ENCODE results near the gene USP37.

The USP37 gene

DNA sequence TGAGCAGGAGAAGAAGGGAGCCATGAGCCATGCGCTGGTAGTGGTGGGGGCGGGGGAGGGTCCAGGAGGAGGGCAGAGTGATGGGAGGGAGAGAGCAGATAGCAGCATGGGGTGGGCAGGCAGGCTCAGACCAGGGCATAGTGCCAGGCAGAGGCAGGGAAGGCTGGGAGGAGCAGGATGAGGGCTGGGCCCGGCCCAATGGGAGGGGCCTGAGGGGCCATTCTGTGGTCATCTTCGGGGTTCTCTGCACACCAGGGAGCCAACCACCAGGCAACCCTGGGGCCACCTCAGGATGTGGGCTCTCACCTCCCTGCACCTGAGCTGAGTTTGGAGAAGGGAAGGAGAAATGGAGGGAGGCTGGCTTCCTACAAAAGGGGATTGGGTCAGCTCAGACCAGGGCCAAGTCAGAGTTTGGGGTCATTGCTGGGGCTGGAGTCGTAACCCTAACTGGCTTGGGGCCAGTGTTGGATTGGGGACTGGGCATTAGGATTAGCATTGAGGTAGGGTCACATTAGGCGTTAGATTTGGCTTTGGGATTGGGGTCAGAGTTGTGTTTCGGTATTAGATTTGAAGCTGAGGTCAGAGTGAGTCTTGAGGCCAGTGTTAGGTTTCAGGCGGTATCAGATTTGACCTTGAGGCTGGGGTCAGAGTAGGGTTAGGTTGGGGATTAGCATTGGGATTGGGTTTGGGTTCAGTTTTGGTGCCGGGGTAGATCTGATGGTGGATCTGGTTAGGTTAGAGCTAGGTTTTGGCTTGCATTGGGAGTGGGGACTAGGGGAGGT lies 138.0 kb downstream of the USP37 start:
- no peak for DNase-seq (ENCODE audit: low read depth in 2 of 2)

DNA sequence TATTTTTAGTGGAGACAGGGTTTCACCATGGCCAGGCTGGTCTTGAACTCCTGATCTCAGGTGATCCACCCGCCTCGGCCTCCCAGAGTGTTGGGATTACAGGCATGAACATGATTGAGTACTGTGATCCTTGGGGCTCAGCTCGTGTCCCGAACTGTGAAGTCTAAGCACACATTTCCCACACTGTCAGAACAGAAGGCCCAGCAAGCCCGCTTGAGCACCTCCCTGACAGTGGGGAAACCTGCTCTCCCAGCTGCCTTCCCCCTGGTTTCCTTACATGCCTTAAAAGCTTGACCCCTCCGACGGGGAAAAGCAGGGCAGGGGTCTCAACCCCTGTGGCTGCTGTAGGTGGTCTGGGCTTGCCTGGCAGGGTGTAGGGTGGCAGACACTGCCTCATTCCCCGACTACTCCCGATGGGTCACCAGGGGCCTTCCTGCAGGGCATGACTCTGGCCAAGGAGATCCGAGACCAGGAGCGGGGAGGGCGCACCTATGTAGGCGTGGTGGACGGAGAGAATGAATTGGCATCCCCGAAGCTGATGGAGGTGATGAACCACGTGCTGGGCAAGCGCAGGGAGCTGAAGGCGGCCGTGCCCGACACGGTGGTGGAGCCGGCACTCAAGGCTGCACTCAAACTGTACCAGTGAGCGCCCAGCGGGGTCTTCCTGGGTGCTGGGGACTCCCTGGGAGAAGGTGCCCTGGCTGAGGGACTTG lies 139.1 kb downstream of the USP37 start:
- no peak for DNase-seq (ENCODE audit: low read depth in 2 of 2)

DNA sequence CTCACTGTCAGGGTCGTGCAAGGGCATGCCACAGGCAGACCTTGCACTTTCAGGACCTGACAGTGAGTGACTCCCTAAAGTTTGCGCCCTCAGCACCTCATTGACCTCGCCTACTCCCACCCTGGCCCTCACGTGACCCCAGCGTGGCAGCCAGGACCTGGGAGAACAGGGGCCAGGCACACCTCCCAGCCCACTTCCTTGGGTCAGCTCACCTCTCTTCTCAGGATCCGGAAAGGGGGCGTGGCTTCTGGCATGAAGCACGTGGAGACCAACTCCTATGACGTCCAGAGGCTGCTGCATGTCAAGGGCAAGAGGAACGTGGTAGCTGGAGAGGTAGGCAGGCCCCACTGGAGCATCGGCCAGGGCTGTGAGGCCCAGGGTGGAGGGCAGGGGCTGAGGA lies 140.4 kb downstream of the USP37 start:
- DNase-seq (ENCODE audit: low read depth in 2 of 2), result no peak

DNA sequence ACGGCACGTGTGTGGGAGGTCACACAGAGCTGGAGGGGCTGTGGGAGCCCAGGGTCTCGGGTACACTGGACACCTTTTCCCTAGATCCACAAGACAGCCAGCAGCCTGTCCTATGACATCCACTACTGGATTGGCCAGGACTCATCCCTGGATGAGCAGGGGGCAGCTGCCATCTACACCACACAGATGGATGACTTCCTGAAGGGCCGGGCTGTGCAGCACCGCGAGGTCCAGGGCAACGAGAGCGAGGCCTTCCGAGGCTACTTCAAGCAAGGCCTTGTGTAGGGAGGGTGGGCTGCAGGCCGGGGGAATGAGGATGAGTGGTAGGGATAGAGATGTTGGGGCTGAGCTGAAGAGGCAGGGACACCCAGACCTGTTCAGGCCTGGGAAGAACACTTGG lies 142.6 kb downstream of the USP37 start:
- no peak for DNase-seq (ENCODE audit: low read depth in 2 of 2)

DNA sequence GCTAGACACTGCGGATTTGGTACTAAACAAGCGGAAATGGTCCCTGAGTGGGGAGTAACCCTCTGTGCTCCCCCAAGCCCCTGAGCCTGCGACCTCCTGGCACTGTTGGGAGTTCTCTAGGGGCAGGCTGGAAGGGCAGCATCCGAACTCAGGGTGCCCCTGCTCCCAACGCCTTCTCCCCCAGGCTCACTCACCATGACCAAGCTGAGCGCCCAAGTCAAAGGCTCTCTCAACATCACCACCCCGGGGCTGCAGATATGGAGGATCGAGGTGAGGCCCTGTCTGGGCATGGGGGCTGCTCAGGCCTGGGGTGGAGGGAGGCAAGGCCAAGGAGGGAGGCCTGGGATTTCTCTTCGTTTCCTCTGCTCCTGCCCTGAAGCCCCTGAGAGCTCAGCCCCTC lies 144.6 kb downstream of the USP37 start:
- DNase-seq (ENCODE audit: low read depth in 2 of 2), result no peak

DNA sequence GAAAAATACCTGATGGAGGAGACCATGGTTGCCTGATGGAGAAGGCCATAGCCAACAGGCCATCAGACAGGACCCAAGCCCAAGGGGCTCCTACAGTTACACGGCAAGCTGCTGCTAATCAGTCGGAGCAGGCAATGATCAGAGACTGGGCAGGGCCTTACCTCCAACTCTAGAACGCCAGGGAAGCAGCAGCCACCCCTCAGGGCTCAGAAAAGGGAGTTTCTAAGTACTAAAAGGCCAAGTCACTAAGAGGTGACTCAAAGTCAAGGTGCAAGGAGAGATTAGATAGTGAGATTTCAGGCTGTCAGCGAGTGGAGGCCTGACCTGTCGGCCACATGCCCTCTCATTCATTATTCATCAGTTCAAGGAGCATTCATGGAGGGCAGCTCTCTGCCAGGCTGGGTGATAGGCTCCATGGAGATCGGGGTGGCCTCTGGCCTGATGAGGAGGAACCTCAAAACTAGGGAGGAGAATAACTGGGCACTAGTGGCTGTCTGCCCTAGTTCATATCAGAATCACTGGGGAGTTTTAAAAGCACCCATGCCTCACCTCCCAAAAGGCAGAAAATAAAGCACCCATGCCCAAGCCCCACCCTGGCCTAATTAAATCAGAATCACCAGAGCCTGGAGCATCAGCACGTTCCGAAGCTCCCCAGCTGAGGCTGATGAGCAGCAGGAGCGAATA lies 145.6 kb downstream of the USP37 start:
- no peak for DNase-seq (ENCODE audit: low read depth in 2 of 2)

DNA sequence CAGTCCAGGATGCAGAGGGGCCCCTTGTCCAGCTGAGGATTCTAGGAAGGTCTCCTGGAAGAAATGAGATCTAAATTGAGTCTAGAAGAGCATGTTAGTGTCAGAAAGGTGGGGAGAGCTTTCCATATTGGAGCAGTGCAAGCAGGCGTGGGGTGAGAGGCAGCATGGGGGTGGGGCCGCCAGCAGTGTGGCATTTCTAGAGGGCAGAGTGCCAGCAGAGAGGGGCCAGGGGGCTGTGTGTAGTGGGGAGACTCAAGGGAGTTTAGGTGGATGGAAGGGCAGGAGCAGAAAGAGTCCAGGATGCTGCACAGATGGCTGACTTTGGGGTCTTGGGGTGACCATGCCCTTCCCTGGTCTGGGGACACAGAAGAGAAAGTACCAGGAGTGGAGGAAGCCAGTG lies 147.1 kb downstream of the USP37 start:
- no peak for DNase-seq (ENCODE audit: low read depth in 2 of 2)

DNA sequence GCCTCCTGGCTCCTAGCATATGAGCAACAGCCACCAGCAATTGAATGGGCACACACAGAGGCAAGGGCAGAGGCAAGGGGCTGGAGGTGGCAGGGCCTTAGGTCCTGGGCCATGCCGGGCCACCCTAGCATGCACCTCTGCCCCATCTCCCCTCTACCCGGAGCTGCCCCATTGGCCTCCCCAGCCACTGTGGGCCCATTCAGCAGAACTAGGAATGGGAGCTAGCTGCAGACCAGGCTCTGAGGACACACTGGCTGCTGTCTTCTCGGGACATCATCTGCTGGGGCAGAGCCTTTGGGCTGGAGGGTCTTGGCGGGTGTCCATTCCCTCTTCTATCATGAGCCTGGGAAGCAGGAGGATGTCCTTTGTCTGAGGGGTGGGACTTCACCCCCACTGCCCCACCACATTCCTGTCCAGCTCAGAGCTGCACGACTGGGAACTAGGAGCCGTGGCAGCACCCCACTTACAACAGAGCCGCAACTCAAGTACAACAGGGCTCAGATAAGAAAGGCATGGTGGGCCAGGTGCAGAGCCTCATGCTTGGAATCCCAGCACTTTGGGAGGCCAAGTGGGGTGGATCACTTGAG lies 148.4 kb downstream of the USP37 start:
- DNase-seq (ENCODE audit: low read depth in 2 of 2), result no peak

DNA sequence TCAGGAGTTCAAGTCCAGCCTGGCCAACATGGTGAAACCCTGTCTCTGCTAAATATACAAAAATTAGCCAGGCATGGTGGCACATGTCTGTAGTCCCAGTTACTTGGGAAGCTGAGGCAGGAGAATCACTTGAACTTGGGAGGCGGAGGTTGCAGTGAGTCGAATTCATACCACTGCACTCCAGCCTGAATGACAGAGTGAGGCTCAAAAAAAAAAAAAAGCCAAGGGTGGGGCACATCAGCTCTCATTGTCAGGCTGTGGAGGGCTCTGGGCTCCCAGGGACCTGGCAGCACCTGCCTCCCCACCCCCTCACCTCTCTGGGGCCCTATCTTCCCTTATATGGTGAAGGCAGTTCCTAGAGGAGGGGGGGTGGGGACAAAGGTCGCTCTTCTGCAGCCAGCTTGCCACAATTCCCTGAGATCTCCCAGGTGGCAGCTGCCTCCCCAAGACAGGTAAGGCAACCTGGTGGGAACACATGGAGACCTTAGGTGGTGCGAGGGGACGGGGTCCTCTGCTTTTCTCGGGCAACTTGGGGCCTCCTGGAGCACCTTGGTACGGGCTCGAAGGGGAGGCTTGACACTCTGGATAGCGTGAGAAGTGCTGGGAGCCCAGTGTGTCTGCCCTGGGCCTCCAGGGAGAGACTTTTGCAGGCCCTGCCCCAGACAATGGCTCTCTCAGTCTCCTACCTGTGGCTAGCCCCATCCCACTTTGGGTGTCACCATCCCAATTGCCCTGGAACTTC lies 149.3 kb downstream of the USP37 start, which contains the start of gene VIL1:
Gene VIL1, plus strand, starts transcription at position 407 of the 742 bp plus-strand sequence. CDS start 4,656 bp downstream, outside the sequence.
- no peak for DNase-seq (ENCODE audit: low read depth in 2 of 2)

DNA sequence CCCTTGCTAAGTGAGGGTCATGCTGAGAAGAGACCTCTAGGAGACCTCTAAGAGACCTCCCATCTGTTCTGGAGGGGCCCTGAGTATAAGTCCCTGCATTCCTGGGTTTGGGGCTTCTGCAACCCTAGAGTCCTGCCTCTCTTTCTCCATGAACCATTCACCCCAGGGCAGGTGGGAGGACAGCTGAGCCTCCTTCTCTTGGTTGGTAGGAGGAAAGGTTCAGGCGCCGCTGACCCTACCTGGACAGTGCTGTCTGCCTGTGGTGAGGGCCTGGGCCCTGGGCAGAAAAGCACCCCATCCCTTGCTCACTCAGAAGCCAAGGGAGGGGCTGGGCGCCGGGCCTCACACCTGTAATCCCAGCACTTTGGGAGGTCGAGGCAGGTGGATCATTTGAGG lies 149.8 kb downstream of the USP37 start:
- DNase-seq (ENCODE audit: low read depth in 2 of 2), result no peak

DNA sequence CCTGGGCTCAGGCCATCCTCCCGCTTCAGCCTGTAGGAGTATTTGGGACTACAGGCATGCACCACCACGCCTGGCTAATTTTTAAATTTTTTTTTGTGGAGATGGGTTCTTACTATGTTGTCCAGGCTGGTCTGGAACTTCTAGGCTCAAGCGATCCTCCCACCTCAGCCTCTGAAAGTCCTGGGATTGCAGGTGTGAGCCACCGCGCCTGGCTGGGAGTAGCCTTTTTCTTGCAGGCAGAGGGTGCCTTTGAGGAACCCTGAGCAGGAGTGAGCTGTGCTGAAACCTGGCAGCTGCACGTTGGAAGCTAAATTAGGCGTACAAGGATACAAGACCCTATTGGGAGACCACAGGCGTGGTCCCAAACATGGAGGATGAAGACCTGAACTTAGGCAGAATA lies 160.4 kb downstream of the USP37 start:
- DNase-seq (ENCODE audit: low read depth in 2 of 2), result no peak

DNA sequence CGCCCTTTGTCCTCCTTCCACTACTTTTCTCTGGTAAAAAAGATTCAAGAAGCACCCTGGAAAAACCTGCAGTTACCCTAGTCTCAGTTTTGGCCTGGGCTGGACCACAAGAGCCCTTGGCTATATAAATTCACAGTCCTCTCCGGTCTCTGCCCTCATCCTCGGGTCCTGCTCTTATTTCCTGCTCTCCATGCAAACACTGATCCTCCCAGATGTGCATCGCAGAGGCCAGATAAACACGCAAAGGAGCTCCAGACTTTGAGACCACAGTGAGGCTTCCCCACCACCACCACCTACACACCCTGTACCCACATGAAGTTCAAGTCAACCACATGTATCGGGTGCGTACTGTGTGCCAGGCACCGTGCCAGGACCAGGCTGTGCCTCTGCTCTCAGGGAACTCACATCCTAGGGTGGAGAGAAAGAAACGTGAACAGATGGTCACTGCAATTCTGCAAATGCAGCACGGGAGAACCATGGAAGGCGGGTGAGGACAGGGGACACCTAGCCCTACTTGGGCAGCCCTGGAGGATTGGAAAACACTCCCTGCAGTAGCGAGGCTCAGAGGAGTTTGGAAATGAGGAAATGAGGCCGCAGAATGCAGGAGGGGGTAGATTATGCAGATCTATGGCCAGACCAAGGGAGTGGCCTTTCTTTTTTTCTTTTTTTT lies 161.1 kb downstream of the USP37 start:
- DNase-seq (ENCODE audit: low read depth in 2 of 2), result peak in 1 of 2 donors; percentile 39

DNA sequence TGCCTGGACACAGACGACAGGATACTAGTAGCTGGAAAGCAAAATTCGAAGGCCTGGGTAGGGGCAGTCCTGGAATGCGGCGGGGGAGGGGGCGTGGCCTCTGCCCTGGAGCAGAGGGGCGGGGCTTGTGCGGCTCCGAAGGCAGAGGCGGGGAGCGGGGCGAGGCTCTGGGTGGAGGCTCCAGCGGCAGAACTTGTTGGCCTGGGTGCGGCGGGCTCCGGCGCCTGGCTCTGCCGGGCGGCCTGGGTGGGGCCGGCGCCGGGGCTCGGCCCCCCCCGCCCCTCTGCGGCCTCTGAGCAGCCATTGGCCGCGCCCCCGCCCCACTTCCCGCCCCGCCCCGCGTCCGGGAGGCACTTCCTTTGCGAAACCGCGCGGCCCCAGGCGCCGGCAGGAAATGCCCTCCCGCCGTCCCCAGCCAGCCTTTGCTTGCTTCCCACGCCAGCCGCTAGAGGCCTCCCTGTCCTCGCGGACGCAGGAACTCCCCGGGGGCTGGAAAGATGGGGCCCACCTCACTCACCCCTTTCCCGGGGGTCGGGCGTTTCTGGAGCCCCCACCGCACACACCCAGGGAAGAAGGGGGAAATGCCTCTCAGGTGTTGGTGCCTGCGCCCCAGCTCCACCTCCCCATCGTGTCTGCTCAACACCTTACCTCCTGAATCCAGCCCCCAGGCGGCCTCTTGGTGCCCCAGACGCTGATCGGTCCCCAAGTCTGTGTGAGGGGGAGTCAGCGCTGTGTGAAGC lies 161.8 kb downstream of the USP37 start:
- DNase-seq (ENCODE audit: low read depth in 2 of 2), result peak; percentile 77 to 93

DNA sequence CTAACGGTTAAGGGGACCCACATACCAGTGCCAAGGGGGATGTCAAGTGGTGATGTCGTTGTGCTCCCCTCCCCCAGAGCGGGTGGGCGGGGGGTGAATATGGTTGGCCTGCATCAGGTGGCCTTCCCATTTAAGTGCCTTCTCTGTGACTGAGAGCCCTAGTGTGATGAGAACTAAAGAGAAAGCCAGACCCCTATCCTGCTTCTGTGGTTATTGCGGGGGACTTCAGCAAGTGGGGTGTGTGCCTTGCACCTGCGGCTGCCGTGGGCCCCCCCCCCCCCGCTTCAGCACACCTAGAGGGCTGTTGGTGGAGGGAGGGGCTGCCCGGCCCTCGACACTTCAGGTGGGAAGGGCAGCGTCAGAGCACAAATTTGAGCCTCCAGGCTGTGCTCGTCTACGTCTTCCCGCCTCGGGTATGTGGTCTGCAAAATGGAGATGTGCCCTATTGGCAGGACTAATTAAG lies 162.4 kb downstream of the USP37 start:
- DNase-seq (ENCODE audit: low read depth in 2 of 2), result no peak

DNA sequence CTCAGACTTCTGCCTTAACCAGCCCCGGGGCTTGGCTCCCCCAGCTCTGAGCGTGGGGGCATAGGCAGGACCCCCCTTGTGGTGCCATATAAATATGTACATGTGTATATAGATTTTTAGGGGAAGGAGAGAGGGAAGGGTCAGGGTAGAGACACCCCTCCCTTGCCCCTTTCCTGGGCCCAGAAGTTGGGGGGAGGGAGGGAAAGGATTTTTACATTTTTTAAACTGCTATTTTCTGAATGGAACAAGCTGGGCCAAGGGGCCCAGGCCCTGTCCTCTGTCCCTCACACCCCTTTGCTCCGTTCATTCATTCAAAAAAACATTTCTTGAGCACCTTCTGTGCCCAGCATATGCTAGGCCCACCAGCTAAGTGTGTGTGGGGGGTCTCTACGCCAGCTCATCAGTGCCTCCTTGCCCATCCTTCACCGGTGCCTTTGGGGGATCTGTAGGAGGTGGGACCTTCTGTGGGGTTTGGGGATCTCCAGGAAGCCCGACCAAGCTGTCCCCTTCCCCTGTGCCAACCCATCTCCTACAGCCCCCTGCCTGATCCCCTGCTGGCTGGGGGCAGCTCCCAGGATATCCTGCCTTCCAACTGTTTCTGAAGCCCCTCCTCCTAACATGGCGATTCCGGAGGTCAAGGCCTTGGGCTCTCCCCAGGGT lies 162.9 kb downstream of the USP37 start:
- no peak for DNase-seq (ENCODE audit: low read depth in 2 of 2)

DNA sequence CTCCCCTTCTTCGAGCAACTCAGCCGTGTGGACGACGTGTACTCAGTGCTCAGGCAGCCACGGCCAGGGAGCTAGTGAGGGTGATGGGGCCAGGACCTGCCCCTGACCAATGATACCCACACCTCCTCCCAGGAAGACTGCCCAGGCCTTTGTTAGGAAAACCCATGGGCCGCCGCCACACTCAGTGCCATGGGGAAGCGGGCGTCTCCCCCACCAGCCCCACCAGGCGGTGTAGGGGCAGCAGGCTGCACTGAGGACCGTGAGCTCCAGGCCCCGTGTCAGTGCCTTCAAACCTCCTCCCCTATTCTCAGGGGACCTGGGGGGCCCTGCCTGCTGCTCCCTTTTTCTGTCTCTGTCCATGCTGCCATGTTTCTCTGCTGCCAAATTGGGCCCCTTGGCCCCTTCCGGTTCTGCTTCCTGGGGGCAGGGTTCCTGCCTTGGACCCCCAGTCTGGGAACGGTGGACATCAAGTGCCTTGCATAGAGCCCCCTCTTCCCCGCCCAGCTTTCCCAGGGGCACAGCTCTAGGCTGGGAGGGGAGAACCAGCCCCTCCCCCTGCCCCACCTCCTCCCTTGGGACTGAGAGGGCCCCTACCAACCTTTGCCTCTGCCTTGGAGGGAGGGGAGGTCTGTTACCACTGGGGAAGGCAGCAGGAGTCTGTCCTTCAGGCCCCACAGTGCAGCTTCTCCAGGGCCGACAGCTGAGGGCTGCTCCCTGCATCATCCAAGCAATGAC lies 163.6 kb downstream of the USP37 start:
- no peak for DNase-seq (ENCODE audit: low read depth in 2 of 2)

DNA sequence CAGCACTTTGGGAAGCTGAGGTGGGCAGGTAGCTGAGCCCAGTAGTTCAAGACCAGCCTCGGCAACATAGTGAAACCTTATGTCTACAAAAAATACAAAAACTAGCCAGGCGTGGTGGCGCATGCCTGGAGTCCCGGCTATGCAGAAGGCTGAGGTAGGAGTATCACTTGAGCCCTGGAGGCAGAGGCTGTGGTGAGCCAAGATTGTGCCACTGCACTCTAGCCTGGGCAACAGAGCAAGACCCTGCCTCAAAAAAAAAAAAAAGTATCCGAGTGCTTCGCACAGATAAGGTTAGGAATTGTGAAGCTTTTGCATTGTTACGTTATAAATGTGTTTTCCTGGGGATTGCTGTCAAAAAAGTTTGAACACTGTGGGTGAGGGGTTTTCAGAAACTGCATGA lies 164.3 kb downstream of the USP37 start:
- no peak for DNase-seq (ENCODE audit: low read depth in 2 of 2)

DNA sequence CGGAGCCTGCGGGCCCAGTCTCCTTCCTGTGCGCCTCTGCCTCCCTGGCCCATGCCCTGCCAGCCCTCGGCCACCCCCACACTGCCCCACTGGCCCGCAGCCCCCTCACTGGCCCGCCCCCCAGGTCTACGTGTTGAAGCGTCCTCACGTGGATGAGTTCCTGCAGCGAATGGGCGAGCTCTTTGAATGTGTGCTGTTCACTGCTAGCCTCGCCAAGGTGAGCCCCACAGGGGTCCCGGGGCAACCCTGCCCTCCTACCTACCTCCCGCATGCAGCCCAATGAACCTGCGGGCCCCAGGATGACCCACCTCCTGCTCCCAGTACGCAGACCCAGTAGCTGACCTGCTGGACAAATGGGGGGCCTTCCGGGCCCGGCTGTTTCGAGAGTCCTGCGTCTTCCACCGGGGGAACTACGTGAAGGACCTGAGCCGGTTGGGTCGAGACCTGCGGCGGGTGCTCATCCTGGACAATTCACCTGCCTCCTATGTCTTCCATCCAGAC lies 165.2 kb downstream of the USP37 start:
- no peak for DNase-seq (ENCODE audit: low read depth in 2 of 2)

DNA sequence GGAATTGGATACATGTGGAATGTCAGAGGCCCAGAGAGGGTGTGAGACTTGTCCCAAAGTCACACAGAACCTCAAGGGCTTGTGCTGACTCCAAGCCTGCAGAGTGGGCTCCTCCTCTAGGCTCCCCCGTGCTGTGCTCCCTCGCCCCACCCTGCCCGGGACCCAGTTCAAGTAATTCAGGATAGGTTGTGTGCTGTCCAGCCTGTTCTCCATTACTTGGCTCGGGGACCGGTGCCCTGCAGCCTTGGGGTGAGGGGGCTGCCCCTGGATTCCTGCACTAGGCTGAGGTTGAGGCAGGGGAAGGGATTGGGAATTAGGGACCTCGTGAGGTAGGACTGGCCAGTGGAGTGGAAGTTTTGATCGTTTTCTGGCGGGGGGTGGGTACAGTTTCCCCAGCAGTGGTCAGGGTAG lies 165.7 kb downstream of the USP37 start:
- no peak for DNase-seq (ENCODE audit: low read depth in 2 of 2)

Data from stimulated activated CD4-positive, alpha-beta T cell treated with anti-CD3 and anti-CD28 coated beads, Interleukin-1b, Interleukin-23, amount 100 ng/mL, for 4 hours (primary cell).